ENCODE results near the gene EID3.
"Not testable (repeated sequence)": the region's sequence is repeated elsewhere in the genome, so short reads cannot be mapped to it uniquely, and the experiment has no call there.

Gene EID3

GRCh38 chr12:104314242-104314614 lies 10.7 kb downstream of the EID3 start:
- DNase-seq: no peak

- DNase-seq: no peak
Measured at GRCh38 chr12:104315326-104316224, 12.0 kb downstream of the EID3 start.

- DNase-seq: no peak
Measured at GRCh38 chr12:104316936-104317335, 13.4 kb downstream of the EID3 start.

- no peak for DNase-seq
Measured at GRCh38 chr12:104317538-104318210, 14.1 kb downstream of the EID3 start.

- no peak for DNase-seq
Measured at GRCh38 chr12:104319028-104319427, 15.5 kb downstream of the EID3 start.

GRCh38 chr12:104319918-104320626 lies 16.5 kb downstream of the EID3 start:
- DNase-seq: no peak

- no peak for DNase-seq
Measured at GRCh38 chr12:104320627-104321024, 17.1 kb downstream of the EID3 start.

GRCh38 chr12:104321949-104322348 lies 18.4 kb downstream of the EID3 start:
- no peak for DNase-seq

- not testable (repeated sequence) for DNase-seq
Measured at GRCh38 chr12:104322533-104322932, 19.0 kb downstream of the EID3 start.

GRCh38 chr12:104323899-104324298 lies 20.4 kb downstream of the EID3 start:
- no peak for DNase-seq

- not testable (repeated sequence) for DNase-seq
Measured at GRCh38 chr12:104328278-104328677, 24.7 kb downstream of the EID3 start.

GRCh38 chr12:104328790-104329189 lies 25.3 kb downstream of the EID3 start:
- no peak for DNase-seq

- no peak for DNase-seq
Measured at GRCh38 chr12:104329707-104330532, 26.4 kb downstream of the EID3 start.

GRCh38 chr12:104331376-104331775 lies 27.8 kb downstream of the EID3 start:
- DNase-seq: no peak

GRCh38 chr12:104332273-104332672 lies 28.7 kb downstream of the EID3 start:
- not testable (repeated sequence) for DNase-seq

- no peak for DNase-seq
Measured at GRCh38 chr12:104333692-104334255, 30.2 kb downstream of the EID3 start.

- no peak for DNase-seq
Measured at GRCh38 chr12:104334581-104334980, 31.0 kb downstream of the EID3 start.

GRCh38 chr12:104336115-104336514 lies 32.6 kb downstream of the EID3 start:
- DNase-seq: no peak

- DNase-seq: no peak
Measured at GRCh38 chr12:104337030-104337558, 33.6 kb downstream of the EID3 start.

- DNase-seq: no peak
Measured at GRCh38 chr12:104339663-104340062, 36.1 kb downstream of the EID3 start.

- no peak for DNase-seq
Measured at GRCh38 chr12:104340177-104340576, 36.6 kb downstream of the EID3 start.
